ENCODE results near the gene ABCC1.

GRCh38 chr16:16032271-16032979 lies 83.0 kb downstream of the ABCC1 start:
- TF ChIP-seq CTCF (conservative IDR thresholded peaks at IDR 0.05; ENCODE audit: low read depth, low read length) (no peak), EZH2 (IDR thresholded peaks at IDR 0.05; ENCODE audit: borderline replicate concordance, low read depth, low read length, poor library complexity, severe bottlenecking) (no peak)
